ENCODE measurements around the gene BCL6B. TPM values are rescaled to one million over a fixed set of nuclear protein-coding genes. Genes with fewer than 3 reads are reported as not detected.
"Not testable (repeated sequence)": the region's sequence is repeated elsewhere in the genome, so short reads cannot be mapped to it uniquely, and the experiment has no call there.

BCL6B gene
- total RNA-seq, 3 donors from 2014 or later, result 1.4 to 5.9 (median 4.1) TPM

DNA sequence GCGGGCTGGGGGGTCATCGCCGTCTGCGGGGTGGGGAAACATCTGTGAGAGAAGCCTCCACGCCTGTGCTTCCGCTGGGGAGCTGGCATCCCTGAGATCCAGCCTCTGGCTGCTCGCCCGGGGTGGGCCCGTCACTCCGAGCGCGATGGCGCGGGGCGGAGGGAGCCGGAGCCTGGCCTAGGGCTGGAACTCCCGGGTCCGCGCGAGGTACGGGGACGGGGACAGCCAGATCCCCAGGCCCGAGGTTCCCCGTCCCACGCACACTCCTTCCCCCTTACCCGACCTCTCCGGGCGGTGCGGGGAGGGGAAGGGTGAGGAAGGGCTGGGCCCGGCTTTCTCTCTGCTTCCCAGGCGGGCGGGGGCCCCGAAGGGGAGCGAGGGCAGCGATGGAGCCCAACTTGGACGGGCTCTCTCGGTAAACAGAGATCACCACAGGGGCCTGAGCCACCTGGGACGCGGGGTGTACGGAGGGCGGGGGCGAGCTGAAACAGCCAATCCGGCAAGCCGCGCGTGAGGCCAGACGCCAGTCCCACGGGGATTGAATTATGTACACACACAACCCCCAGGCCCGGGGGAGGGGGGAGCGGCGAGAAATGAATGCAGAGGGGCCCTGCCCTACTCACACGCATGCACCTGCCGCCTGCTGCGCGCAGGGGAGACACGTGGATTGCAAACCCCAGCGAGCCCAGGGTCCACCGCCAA, 20.8 kb downstream of the BCL6B start, which contains the start of gene SLC16A11:
Gene SLC16A11 (minus strand): TSS at position 596 of the 702 bp plus-strand sequence. CDS start 579 bp downstream, at position 17.
- H3K4me1 ChIP-seq, result peaks cover 5 to 12% of the 10 kb centered on the region in 2 donors
- no peaks in the 10 kb centered on the region for H3K27me3 ChIP-seq
- no peaks in the 10 kb centered on the region for H3K9me3 ChIP-seq
- peak within 1 kb of the TSS; percentile 40 to 81 (median 57) for H3K4me3 ChIP-seq
- H3K27ac ChIP-seq, result peak within 1 kb of the TSS; percentile 89
- DNase-seq (ENCODE audit: low spot score in 2 of 2), result no peak
- TF ChIP-seq POLR2A (IDR thresholded peaks at IDR 0.05), result no peak
- TF ChIP-seq POLR2AphosphoS5 (IDR thresholded peaks at IDR 0.05), result no peak
- TF ChIP-seq CTCF (IDR thresholded peaks at IDR 0.05), result no peak
- intact Hi-C loops (cut with DNase I; ENCODE audit: low total_unique reads), result no loop called here
- H3K36me3 ChIP-seq, result no peaks in the 10 kb centered on the region

- Histone ChIP-seq H3K27ac (peak overlapping the region; percentile 85 to 89), H3K27me3 (no peaks in the 10 kb centered on the region), H3K36me3 (no peaks in the 10 kb centered on the region), H3K9me3 (no peaks in the 10 kb centered on the region), H3K4me3 (peak overlapping the region in 2 of 3 donors; percentile 24 to 50), H3K4me1 (peaks cover 5 to 12% of the 10 kb centered on the region in 2 donors)
- no peak for TF ChIP-seq POLR2AphosphoS5 (IDR thresholded peaks at IDR 0.05)
- TF ChIP-seq CTCF (IDR thresholded peaks at IDR 0.05), result peak; percentile 68 to 93 (median 89)
- TF ChIP-seq POLR2A (IDR thresholded peaks at IDR 0.05), result no peak
- intact Hi-C loops (cut with DNase I; ENCODE audit: low total_unique reads), result no loop called here
- DNase-seq (ENCODE audit: low spot score in 2 of 2), result no peak
These were observed 22.8 kb downstream of the BCL6B start for GRCh38 chr17:7045492-7046126.

GRCh38 chr17:7046127-7046724, 23.4 kb downstream of the BCL6B start:
- Histone ChIP-seq H3K27me3 (no peaks in the 10 kb centered on the region), H3K4me1 (peaks cover 5 to 12% of the 10 kb centered on the region in 2 donors), H3K4me3 (peak overlapping the region in 2 of 3 donors; percentile 24 to 50), H3K9me3 (no peaks in the 10 kb centered on the region), H3K27ac (peak overlapping the region; percentile 85 to 89), H3K36me3 (no peaks in the 10 kb centered on the region)
- peak; percentile 92 for DNase-seq (ENCODE audit: low spot score in 2 of 2)
- no peak for TF ChIP-seq POLR2A (IDR thresholded peaks at IDR 0.05)
- peak in 1 of 3 donors; percentile 64 for TF ChIP-seq POLR2AphosphoS5 (IDR thresholded peaks at IDR 0.05)
- intact Hi-C loops (cut with DNase I; ENCODE audit: low total_unique reads), result no loop called here

DNA sequence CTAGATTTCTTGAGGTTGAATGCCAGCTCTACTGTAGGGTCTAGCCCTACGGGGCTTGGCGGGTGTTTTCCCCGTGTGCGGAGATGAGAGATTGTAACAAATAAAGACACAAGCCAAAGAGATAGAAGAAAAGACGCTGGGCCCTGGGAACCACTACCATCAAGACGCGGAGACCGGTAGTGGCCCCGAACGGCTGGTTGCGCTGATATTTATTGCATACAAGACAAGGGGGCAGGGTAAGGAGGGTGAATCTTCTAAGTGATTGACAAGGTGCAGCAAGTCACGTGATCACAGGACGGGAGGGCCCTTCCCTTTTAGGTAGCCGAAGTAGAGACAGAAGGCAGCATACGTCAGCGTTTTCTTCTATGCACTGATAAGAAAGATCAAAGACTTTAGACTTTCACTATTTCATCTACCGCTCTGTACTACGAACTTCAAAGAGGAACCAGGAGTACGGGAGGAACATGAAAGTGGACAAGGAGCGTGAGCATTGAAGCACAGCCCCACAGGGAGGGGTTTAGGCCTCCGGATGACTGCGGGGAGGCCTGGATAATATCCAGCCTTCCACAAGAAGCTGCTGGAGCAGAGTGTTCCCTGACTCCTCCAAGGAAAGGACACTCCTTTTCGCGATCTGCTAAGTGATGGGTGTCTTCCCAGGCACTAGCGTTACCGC, 24.0 kb downstream of the BCL6B start:
- H3K36me3 ChIP-seq; intact Hi-C loops (cut with DNase I; ENCODE audit: low total_unique reads); H3K27me3 ChIP-seq; H3K9me3 ChIP-seq: not testable (repeated sequence)
- Histone ChIP-seq H3K4me3 (peak overlapping the region; percentile 19 to 50 (median 24)), H3K27ac (peak overlapping the region; percentile 85 to 89), H3K4me1 (peaks cover 5 to 12% of the 10 kb centered on the region in 2 donors)
- DNase-seq (ENCODE audit: low spot score in 2 of 2), result peak in 1 of 2 donors; percentile 41

GRCh38 chr17:7047566-7047965, 24.7 kb downstream of the BCL6B start:
- no peaks in the 10 kb centered on the region for H3K36me3 ChIP-seq
- no peak for TF ChIP-seq POLR2A (IDR thresholded peaks at IDR 0.05)
- no peak for TF ChIP-seq POLR2AphosphoS5 (IDR thresholded peaks at IDR 0.05)
- no peak for TF ChIP-seq CTCF (IDR thresholded peaks at IDR 0.05)
- peaks cover 3 to 6% of the 10 kb centered on the region in 2 donors for H3K4me1 ChIP-seq
- H3K9me3 ChIP-seq, result no peaks in the 10 kb centered on the region
- no peak for DNase-seq (ENCODE audit: low spot score in 2 of 2)
- H3K27ac ChIP-seq, result no peak overlapping the region
- H3K4me3 ChIP-seq, result no peak overlapping the region
- intact Hi-C loops (cut with DNase I; ENCODE audit: low total_unique reads), result no loop called here
- H3K27me3 ChIP-seq, result no peaks in the 10 kb centered on the region
